Upper lobe of left lung (tissue), 4 donors: ENCODE data around the gene JAG2.

Source experiments
- POLR2A ChIP-seq, 4 donors: fragments of 450-650 bp; IDR thresholded peaks; one replicate each; pipeline ENCODE4 v1.5.1; 2016 to 2017; ENCODE audit warnings: antibody characterized with exemption in 4 of 4, mild to moderate bottlenecking in 2 of 4
- TF ChIP-seq, protein P1 (sequence below), 6 experiments: fragments of 450-650 bp in 4 of 6; fragments of 200-600 bp in 2 of 6; sonication (generic) in 2 of 6; IDR thresholded peaks; one replicate each; pipeline ENCODE4 v1.5.1; 2016 to 2019; ENCODE audit warnings: antibody characterized with exemption in 6 of 6

- TF ChIP-seq, protein P1, sequence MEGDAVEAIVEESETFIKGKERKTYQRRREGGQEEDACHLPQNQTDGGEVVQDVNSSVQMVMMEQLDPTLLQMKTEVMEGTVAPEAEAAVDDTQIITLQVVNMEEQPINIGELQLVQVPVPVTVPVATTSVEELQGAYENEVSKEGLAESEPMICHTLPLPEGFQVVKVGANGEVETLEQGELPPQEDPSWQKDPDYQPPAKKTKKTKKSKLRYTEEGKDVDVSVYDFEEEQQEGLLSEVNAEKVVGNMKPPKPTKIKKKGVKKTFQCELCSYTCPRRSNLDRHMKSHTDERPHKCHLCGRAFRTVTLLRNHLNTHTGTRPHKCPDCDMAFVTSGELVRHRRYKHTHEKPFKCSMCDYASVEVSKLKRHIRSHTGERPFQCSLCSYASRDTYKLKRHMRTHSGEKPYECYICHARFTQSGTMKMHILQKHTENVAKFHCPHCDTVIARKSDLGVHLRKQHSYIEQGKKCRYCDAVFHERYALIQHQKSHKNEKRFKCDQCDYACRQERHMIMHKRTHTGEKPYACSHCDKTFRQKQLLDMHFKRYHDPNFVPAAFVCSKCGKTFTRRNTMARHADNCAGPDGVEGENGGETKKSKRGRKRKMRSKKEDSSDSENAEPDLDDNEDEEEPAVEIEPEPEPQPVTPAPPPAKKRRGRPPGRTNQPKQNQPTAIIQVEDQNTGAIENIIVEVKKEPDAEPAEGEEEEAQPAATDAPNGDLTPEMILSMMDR (IDR thresholded peaks at IDR 0.05) = no peak
- no peak for TF ChIP-seq POLR2A (IDR thresholded peaks at IDR 0.05)
Measured at GRCh38 chr14:105138021-105138541, 30.5 kb downstream of the JAG2 start.
